ENCODE results near the gene KMT2C. TPM values are rescaled to one million over a fixed set of nuclear protein-coding genes. Genes with fewer than 3 reads are reported as not detected.

The KMT2C gene
- total RNA-seq, 4 donors from 2014 or later: 44.1 to 67.6 (median 63.9) TPM

GRCh38 chr7:152133804-152134203, 302.0 kb downstream of the KMT2C start:
- Histone ChIP-seq H3K27ac (no peak overlapping the region), H3K4me3 (no peak overlapping the region), H3K27me3 (no peaks in the 10 kb centered on the region), H3K36me3 (peaks cover 0 to 67% of the 10 kb centered on the region in 2 donors), H3K9me3 (no peaks in the 10 kb centered on the region), H3K4me1 (peaks cover 0 to 3% of the 10 kb centered on the region in 2 donors)
- in situ Hi-C loops (cut with MboI; ENCODE audit: low sequenced_read_pairs in 4 of 4) (no loop called here), intact Hi-C loops (cut with DNase I; ENCODE audit: low total_unique reads) (no loop called here)
- TF ChIP-seq CTCF (IDR thresholded peaks at IDR 0.05 in 4 of 5, conservative IDR thresholded peaks at IDR 0.05 in 1 of 5) (no peak), POLR2A (IDR thresholded peaks at IDR 0.05) (no peak)
- DNase-seq (no peak), ATAC-seq (no peak)

GRCh38 chr7:152132812-152133211, 303.0 kb downstream of the KMT2C start:
- Histone ChIP-seq H3K36me3 (peaks cover 0 to 63% of the 10 kb centered on the region in 2 donors), H3K27me3 (no peaks in the 10 kb centered on the region), H3K4me3 (no peak overlapping the region), H3K27ac (no peak overlapping the region), H3K4me1 (peaks cover 0 to 3% of the 10 kb centered on the region in 2 donors), H3K9me3 (no peaks in the 10 kb centered on the region)
- ATAC-seq: no peak
- DNase-seq: no peak
- in situ Hi-C loops (cut with MboI; ENCODE audit: low sequenced_read_pairs in 4 of 4) (no loop called here), intact Hi-C loops (cut with DNase I; ENCODE audit: low total_unique reads) (no loop called here)
- TF ChIP-seq POLR2A (IDR thresholded peaks at IDR 0.05) (no peak), CTCF (IDR thresholded peaks at IDR 0.05 in 4 of 5, conservative IDR thresholded peaks at IDR 0.05 in 1 of 5) (no peak)

- H3K4me3 ChIP-seq: no peak overlapping the region
- ATAC-seq: no peak
- intact Hi-C loops (cut with DNase I; ENCODE audit: low total_unique reads) (no loop called here), in situ Hi-C loops (cut with MboI; ENCODE audit: low sequenced_read_pairs in 4 of 4) (no loop called here)
- no peaks in the 10 kb centered on the region for H3K27me3 ChIP-seq
- no peak for DNase-seq
- no peaks in the 10 kb centered on the region for H3K9me3 ChIP-seq
- peaks cover 0 to 3% of the 10 kb centered on the region in 2 donors for H3K4me1 ChIP-seq
- H3K36me3 ChIP-seq: peaks cover 0 to 62% of the 10 kb centered on the region in 2 donors
- TF ChIP-seq CTCF (IDR thresholded peaks at IDR 0.05 in 4 of 5, conservative IDR thresholded peaks at IDR 0.05 in 1 of 5): no peak
- no peak overlapping the region for H3K27ac ChIP-seq
These were observed 303.8 kb downstream of the KMT2C start for GRCh38 chr7:152131981-152132494.

GRCh38 chr7:152130658-152131590, 304.9 kb downstream of the KMT2C start:
- intact Hi-C loops (cut with DNase I; ENCODE audit: low total_unique reads) (no loop called here), in situ Hi-C loops (cut with MboI; ENCODE audit: low sequenced_read_pairs in 4 of 4) (no loop called here)
- Histone ChIP-seq H3K27me3 (no peaks in the 10 kb centered on the region), H3K36me3 (peaks cover 0 to 66% of the 10 kb centered on the region in 2 donors), H3K27ac (no peak overlapping the region), H3K4me1 (no peaks in the 10 kb centered on the region), H3K4me3 (no peak overlapping the region), H3K9me3 (no peaks in the 10 kb centered on the region)
- ATAC-seq (no peak), DNase-seq (no peak)
- TF ChIP-seq CTCF (IDR thresholded peaks at IDR 0.05 in 4 of 5, conservative IDR thresholded peaks at IDR 0.05 in 1 of 5) (no peak), POLR2A (IDR thresholded peaks at IDR 0.05) (no peak)

All from gastrocnemius medialis (tissue), 4 donors.